GM12891 (cell line): ENCODE data around the gene HHAT.

Experiments
- PAX5 ChIP-seq: IDR thresholded peaks from 2 replicates; pipeline ENCODE4 v1.6.1; 2011; ENCODE audit warnings: low read length, moderate library complexity, mild to moderate bottlenecking; ENCODE audit not compliant: insufficient read depth, severe bottlenecking
- POLR2A ChIP-seq: IDR thresholded peaks from 2 replicates; pipeline ENCODE4 v1.6.1; 2011; ENCODE audit warnings: low read depth, low read length, control low read depth
- POLR2AphosphoS5 ChIP-seq: IDR thresholded peaks from 2 replicates; pipeline ENCODE4 v1.6.1; 2011; ENCODE audit warnings: low read depth, low read length, control low read depth
- POU2F2 ChIP-seq: IDR thresholded peaks from 2 replicates; pipeline ENCODE4 v1.6.1; 2011; ENCODE audit warnings: low read depth, mild to moderate bottlenecking, control low read depth, low read length, moderate library complexity
- SPI1 ChIP-seq: IDR thresholded peaks from 2 replicates; pipeline ENCODE4 v1.6.1; 2011; ENCODE audit warnings: low read depth, low read length, control low read depth
- TAF1 ChIP-seq: IDR thresholded peaks from 2 replicates; pipeline ENCODE4 v1.6.1; 2011; ENCODE audit warnings: low read depth, low read length, control low read depth

DNA sequence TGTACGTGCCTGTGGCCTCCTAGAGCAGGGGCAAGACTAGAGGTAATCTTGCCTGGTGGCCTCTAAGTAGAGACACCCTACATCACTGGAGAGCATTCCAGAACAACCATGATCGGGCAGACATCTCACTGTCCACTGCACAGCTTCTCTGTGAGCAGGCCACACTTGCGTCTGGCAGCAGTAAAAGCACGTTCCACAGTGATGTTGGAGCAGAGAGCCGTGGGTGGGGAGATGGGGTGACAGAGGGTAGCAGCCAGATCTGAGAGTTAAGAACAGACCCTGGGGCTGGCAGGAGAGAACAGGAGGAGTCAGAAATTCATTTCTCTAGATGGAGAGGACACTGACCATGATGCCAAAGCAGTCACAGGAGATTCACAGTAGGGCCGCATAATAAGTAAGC lies 293.0 kb downstream of the HHAT start:
- TF ChIP-seq SPI1 (no peak), POLR2AphosphoS5 (no peak), PAX5 (no peak), POLR2A (no peak), TAF1 (no peak), POU2F2 (no peak)
